OCI-LY7 (cell line): ENCODE data around the gene DOCK1.

Experiments used
- CTCF ChIP-seq: fragments of 200-600 bp; sonication (generic); conservative IDR thresholded peaks from 2 replicates; pipeline ENCODE4 v1.5.1; 2014; ENCODE audit warnings: mild to moderate bottlenecking, antibody characterized with exemption, low read length, moderate library complexity, mixed read lengths
- EZH2phosphoT487 ChIP-seq: fragments of 200-600 bp; sonication (generic); IDR thresholded peaks from 2 replicates; pipeline ENCODE4 v1.6.1; 2018; ENCODE audit warnings: low read depth, borderline replicate concordance, mild to moderate bottlenecking, mixed run types, antibody characterized with exemption, low read length, moderate library complexity, mixed read lengths

DNA sequence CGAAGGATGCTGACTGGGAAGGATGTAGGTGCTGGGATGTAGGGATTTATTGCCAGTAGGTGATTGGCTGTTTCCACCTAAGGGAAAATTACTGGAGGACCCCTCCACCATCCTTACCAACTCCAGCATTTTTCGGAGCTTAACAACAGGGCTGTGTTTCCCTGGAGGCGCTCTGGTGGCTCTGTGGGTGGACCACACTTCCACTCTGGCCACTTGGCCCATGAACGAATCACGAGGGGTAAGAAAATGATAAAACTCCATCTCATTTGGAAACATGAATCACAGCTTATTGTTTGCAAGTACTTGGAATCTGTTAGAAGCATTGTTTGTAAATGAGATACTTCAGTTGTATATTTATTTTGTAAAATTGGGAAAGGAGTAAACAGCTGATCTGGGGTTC is 3.0 kb downstream of the DOCK1 start:
- TF ChIP-seq EZH2phosphoT487: no peak
- TF ChIP-seq CTCF: no peak
